Left cardiac atrium (tissue), 4 donors: ENCODE results near the gene ZFP2. TPM values are rescaled to one million over a fixed set of nuclear protein-coding genes. Genes with fewer than 3 reads are reported as not detected.
"Not testable (repeated sequence)": the region's sequence is repeated elsewhere in the genome, so short reads cannot be mapped to it uniquely, and the experiment has no call there.

Experiments used
- ATAC-seq, 2 donors: fragments of 200-7000 bp; cut with Tn5 transposase; one replicate each; pipeline ENCODE4 v1.9.1; 2020; ENCODE audit warnings: mild to moderate bottlenecking in 2 of 2, moderate library complexity in 2 of 2
- DNase-seq: peaks from one replicate; pipeline ENCODE4 v3.0.0-alpha.2; 2020
- intact Hi-C, 2 donors: fragments of 100-400 bp; cut with DNase I; formaldehyde crosslinking; loops; one replicate each; pipeline versions ENCODE4 v1.14.1 to v1.15.1; 2022 to 2023
- long read RNA-seq: library from polyadenylated mRNA; unstranded; transcript quantifications from one replicate; pipeline ENCODE4 v2.0.0, GENCODE V29; 2021
- total RNA-seq, 2 donors: library from RNA; stranded (reverse); fragmentation: NEBNext Ultra II Directional; extraction: Animal tissue kit (Norgen Biotek cat#: 25700); gene quantifications; one replicate each; pipeline ENCODE4 v1.2.1, GENCODE V29; 2021
- donor health status: DM: no; HTN: yes; CAD: no.
- donor health status: DM: no; HTN: yes; CAD: no; lungs with severe emphysema.
- donor health status: DM: yes; HTN: yes; CAD: no.
- donor health status: Dilated cardiomyopathy.

ZFP2 gene
- total RNA-seq, result 1 to 10 TPM; 1.2 TPM
- long read RNA-seq, result 0 reads

DNA sequence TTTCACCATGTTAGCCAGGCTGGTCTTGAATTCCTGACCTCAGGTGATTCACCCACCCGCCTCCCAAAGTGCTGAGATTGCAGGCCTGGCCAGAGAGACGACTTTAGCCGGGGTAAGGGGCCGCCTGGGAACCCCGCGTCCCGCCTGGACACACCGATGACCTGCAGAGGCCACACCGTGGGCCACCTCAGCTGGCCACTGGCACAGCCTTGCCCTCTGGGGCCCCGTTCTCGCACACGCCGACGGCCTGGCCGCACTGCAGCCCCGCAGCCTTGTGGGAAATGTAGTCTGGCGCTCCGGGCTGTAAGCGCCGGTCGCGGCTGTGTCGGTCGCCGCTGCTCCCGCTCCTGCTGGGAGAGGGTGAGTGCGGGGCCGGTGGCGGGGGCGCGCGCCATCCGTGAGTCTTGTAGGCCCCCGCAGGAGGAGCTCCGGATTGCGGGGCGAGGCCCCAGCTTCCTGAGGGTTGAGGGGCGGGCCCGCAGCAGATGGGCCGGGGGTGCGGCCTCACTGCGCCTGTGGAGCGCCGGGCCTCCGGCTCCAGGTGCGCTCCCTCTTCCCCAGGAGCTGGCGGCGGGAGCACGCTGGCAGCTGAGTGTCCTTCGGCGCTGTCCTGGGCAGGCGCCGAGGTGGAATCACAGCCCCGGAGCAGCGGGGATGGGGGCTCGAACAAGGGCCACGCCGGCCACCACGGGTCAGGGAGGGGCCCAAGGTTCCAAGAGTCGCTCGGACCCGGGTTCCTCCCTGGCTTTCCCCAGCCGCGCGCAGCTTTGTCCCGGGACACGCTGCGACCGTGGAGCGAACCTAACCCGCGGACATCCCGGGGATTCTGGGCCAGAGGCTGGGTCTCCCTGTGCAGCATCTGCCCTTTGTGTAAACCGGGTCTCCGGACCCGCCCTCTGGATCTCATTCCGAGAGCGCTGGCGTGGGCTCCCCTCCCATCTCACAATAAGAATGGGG lies at the start of gene ZFP2:
Gene ZFP2, plus strand, starts transcription at position 299 of the 957 bp plus-strand sequence. CDS start 35,401 bp downstream, outside the sequence.
- ATAC-seq (peak; percentile 98), DNase-seq (peak; percentile 67)
- intact Hi-C loops, result no loop called here

DNA sequence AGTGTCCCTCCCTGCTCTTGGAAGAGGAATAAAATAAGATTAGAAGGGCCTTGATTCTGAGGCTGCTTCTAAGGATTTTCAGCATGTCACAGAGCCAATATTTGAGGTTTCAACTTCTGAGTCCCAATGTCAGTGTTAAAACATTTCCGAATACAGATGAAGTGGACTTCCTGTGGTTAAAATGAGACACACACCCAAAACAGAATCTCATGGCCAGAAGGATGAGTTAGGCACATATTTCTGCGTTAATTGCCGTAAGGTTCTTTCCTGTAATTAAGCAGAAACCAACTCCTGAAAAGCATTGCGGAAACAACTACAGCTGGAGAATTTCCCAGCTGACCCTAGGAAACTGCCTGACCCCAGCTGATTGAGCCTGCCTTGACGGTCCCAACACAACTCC lies 46.4 kb upstream of the ZFP2 start:
- intact Hi-C loops, result no loop called here
- ATAC-seq (no peak), DNase-seq (no peak)

DNA sequence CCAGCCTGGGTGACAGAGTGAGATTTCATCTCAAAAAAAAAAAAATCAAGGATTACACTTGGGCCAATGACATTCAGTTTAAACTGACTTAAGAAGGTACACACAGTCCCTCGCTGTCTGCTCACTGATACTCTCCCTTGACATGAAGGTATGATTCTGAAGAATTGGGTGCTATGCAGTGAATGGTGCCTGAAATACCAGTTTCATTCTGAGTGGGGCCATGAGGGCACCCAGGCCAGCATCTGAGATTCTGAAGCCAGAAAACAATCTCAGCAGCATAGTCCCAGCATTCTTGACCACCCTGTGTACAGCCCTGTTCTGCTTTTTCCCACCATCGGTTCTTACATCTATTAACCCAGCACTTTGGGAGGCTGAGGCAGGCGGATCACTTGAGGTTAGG lies 43.8 kb upstream of the ZFP2 start:
- intact Hi-C loops, result no loop called here
- no peak for ATAC-seq
- no peak for DNase-seq

- DNase-seq (no peak), ATAC-seq (no peak)
- intact Hi-C loops, result no loop called here
These were observed 41.4 kb upstream of the ZFP2 start for GRCh38 chr5:178854284-178854683.

GRCh38 chr5:178859625-178860521 lies 35.8 kb upstream of the ZFP2 start, which contains the start of gene ZNF354B:
Gene ZNF354B, plus strand, starts transcription at chr5:178859953. Its CDS starts 1,095 bp downstream, at chr5:178861048.
- ATAC-seq (peak; percentile 98 to 99), DNase-seq (peak; percentile 92)
- intact Hi-C loops, result loop anchor here in 1 of 2 donors (2.0 to 5.0 kb wide), 2 partner anchors 129 to 202 kb away; partner anchors contain the start of genes ZNF354A and ZNF354C

DNA sequence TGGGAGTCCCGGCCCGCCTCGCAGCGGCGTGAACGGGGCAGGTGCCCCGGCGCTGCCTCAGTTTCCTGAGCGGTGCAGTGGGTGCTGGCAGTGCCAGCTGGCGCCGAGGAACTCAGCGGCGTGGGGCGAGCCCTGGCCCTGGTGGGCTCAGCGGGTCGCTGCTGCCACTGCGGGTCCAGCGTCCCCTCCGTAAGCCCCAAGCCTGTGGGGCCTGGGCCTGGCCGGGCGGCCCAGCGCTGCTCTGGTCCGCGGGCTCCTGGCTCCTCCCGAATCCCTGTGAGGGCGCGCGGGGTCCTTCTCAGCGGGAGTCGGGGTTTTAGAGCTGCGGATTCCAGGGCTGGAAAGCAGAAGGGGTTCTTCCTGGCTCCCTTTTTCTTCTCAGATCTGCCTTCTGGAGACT lies 35.1 kb upstream of the ZFP2 start:
- peak; percentile 22 to 25 for ATAC-seq
- intact Hi-C loops, result loop anchor here in 1 of 2 donors (5.0 kb wide), 1 partner anchor 202 kb away; the partner anchor contains the start of gene ZNF354C

GRCh38 chr5:178861627-178862026 lies 34.1 kb upstream of the ZFP2 start:
- intact Hi-C loops, result loop anchor here in 1 of 2 donors (5.0 kb wide), 1 partner anchor 201 kb away; the partner anchor contains the start of gene ZNF354C
- DNase-seq (no peak), ATAC-seq (no peak)

More for the DNA sequence above, 35.1 kb upstream of the ZFP2 start:
- DNase-seq, result not testable (repeated sequence)

DNA sequence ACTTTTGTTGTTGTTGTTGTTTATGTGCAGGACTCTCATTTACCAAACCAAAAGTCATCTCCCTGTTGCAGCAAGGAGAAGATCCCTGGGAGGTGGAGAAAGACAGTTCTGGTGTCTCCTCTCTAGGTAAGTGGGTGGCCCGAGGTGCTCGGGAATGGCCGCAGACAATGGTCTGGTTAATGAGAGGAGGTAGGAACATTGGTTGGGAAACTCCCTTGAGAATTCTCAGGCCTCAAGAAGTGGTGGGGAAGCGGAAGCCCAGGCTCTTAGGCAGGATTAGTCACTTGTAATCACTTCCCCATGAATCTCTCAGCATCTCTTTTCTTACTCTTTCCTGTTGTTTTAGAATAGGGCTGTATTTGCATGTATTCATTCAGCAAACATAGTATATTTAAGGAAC lies 28.8 kb upstream of the ZFP2 start:
- no peak for ATAC-seq
- DNase-seq, result no peak
- intact Hi-C loops, result no loop called here

- intact Hi-C loops, result no loop called here
- peak in 1 of 2 donors; percentile 34 for ATAC-seq
- no peak for DNase-seq
These were observed 26.1 kb upstream of the ZFP2 start for GRCh38 chr5:178869577-178869976.

DNA sequence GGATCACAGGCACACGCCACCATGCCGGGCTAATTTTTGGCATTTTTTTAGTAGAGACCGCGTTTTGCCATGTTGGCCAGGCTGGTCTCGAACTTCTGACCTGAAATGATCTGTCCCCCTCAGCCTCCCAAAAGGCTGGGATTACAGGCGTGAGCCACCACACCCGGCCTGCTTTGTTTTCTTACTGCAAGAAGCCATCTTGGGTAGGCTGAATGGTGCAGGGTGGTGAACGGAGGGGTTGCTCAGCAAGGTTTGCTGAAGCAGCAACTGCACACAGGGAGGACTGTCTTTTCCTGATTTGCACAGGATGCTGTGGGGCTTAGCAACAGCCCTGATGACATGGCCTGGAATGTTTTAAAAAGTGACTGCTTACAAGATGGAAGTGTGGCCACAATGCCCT lies 25.3 kb upstream of the ZFP2 start:
- ATAC-seq (no peak), DNase-seq (no peak)
- intact Hi-C loops, result no loop called here

- ATAC-seq (no peak), DNase-seq (no peak)
- intact Hi-C loops, result no loop called here
These were observed 23.4 kb upstream of the ZFP2 start for GRCh38 chr5:178872302-178872701.

GRCh38 chr5:178883115-178883694 lies 12.5 kb upstream of the ZFP2 start:
- ATAC-seq, DNase-seq, intact Hi-C loops: not testable (repeated sequence)

GRCh38 chr5:178883815-178884430 lies 11.8 kb upstream of the ZFP2 start:
- intact Hi-C loops, result no loop called here
- ATAC-seq, result no peak
- no peak for DNase-seq

- ATAC-seq, result no peak
- no peak for DNase-seq
- intact Hi-C loops, result no loop called here
These were observed 3.6 kb downstream of the ZFP2 start for GRCh38 chr5:178899289-178899688.

DNA sequence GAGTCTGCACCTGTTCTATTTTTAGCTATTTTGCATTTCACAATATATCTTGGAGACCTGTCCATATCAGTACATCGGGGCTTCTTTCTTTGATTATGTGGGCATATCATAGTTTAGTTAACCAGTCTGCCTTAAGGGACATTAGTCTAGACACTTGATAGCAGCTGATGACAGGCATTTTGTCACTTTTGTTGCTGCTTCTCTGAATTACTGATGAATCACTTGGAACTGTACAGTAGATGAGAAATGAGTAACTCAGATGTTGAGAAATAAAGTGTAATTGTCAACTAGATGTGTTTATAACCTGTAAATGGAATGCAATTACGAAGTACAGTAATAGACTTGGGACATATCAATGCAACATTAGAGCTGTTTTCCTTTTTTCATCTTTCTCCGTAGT lies 7.1 kb downstream of the ZFP2 start:
- DNase-seq (no peak), ATAC-seq (no peak)
- intact Hi-C loops, result no loop called here

DNA sequence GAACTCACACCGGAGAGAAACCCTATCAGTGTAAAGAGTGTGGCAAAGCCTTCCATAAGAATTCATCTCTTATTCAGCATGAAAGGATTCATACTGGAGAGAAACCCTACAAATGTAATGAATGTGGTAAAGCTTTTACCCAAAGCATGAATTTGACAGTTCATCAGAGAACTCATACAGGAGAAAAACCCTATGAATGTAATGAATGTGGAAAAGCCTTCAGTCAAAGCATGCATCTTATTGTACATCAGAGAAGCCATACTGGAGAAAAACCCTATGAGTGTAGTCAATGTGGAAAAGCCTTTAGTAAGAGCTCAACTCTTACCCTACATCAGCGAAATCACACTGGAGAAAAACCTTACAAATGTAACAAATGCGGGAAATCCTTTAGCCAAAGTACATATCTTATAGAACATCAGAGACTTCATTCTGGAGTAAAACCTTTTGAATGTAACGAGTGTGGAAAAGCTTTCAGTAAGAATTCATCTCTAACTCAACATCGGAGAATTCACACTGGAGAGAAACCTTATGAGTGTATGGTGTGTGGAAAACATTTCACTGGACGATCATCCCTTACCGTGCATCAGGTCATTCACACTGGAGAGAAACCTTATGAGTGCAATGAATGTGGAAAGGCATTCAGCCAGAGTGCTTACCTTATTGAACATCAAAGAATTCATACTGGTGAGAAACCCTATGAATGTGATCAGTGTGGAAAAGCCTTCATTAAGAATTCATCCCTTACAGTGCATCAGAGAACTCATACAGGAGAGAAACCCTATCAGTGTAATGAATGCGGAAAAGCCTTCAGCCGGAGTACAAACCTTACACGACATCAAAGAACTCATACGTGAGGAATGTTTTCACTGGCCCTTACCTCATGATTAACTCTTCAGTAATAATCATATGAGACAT lies 36.4 kb downstream of the ZFP2 start:
- DNase-seq, result no peak
- ATAC-seq, result no peak
- intact Hi-C loops, result loop anchor here in 1 of 2 donors (10.0 kb wide), 1 partner anchor 123 kb away; no protein-coding TSS in a partner anchor

DNA sequence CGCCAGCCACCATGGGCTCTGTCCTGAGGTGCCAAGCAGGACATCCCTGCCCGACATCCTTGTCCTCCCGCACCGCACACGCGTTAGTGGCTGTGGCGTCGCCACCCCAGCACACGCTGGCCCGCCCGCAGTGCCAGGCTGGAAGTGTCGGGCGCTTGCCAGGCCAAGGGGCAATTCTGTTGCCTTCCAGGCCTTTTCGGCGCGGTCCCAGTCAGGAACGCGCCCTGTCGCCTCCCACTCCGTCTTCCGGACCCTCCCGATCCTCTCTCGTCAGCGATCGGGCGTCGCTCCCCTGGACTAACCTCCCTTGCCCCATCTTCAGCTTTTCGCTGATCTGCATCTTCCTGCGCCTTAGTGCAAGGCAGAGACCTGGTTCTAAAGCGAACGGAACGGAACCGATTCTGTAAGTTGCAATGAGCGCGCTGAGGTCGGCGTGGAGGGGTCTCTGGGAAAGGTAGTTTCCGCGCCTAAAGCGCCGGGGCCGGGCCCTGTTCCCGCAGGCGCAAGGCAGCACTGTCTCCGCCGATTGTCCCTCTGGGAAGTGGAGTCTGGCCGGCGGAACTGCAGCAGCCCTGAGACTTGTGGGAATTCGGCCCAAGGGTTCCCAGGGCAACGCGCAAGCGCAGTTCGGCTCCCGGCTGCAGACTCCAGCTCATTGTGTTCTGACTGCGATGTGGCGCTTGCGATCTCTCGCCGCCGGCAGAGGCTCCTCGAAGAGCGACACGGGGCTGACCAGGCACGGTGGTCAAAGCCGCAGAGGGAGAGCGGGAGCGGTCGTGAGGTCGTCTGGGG lies 45.1 kb downstream of the ZFP2 start, which contains the start of gene ZNF454:
Gene ZNF454, plus strand, starts transcription at position 630 of the 792 bp plus-strand sequence. CDS start 1,594 bp downstream, outside the sequence.
- ATAC-seq (peak; percentile 99), DNase-seq (peak; percentile 95)
- intact Hi-C loops, result loop anchor here in 1 of 2 donors (5.0 kb wide), 1 partner anchor 82 kb away; the partner anchor contains the start of gene ZNF879
